GM18508 (cell line): ENCODE measurements around the gene MYOD1.

ENCODE experiments used
- ATAC-seq: cut with Tn5 transposase; IDR thresholded peaks from one replicate; pipeline ENCODE4 v1.9.1; 2021; ENCODE audit warnings: moderate number of reproducible peaks; ENCODE audit not compliant: insufficient read depth, unreplicated experiment

The MYOD1 gene

GRCh38 chr11:17768547-17768946, 49.2 kb downstream of the MYOD1 start:
- no peak for ATAC-seq

GRCh38 chr11:17769218-17769617, 49.8 kb downstream of the MYOD1 start:
- ATAC-seq: no peak

GRCh38 chr11:17770048-17770652, 50.8 kb downstream of the MYOD1 start:
- no peak for ATAC-seq

- ATAC-seq: no peak
These were observed 51.5 kb downstream of the MYOD1 start for GRCh38 chr11:17770917-17771316.

- ATAC-seq: no peak
These were observed 52.0 kb downstream of the MYOD1 start for GRCh38 chr11:17771415-17771814.
